ENCODE results near the gene RAP2C. TPM values are rescaled to one million over a fixed set of nuclear protein-coding genes. Genes with fewer than 3 reads are reported as not detected.
"Not testable (repeated sequence)": the region's sequence is repeated elsewhere in the genome, so short reads cannot be mapped to it uniquely, and the experiment has no call there.

Gene RAP2C
- total RNA-seq, 2 experiments from 2014 or later, result 27.0 to 28.1 TPM

- no peaks in the 10 kb centered on the region for H3K27me3 Mint-ChIP-seq
- no peak for DNase-seq
- no peak overlapping the region for H3K4me3 Mint-ChIP-seq
- no peaks in the 10 kb centered on the region for H3K4me1 Mint-ChIP-seq
- H3K36me3 Mint-ChIP-seq (ENCODE audit: low read depth), result no peaks in the 10 kb centered on the region
- no peak overlapping the region for H3K27ac Mint-ChIP-seq
- ChIA-PET CTCF (interaction anchor here (0.6 to 0.7 kb wide), 2 partner anchors 9 to 51 kb away, joined by 3 to 4 read pairs; no protein-coding TSS in a partner anchor), POLR2A (no interaction called here)
- no peaks in the 10 kb centered on the region for H3K9me3 Mint-ChIP-seq
Measured at GRCh38 chrX:132188175-132188574, 31.1 kb downstream of the RAP2C start.

- no peaks in the 10 kb centered on the region for H3K9me3 Mint-ChIP-seq
- no peak overlapping the region for H3K4me3 Mint-ChIP-seq
- H3K27me3 Mint-ChIP-seq, result no peaks in the 10 kb centered on the region
- POLR2A ChIA-PET, result no interaction called here
- H3K36me3 Mint-ChIP-seq (ENCODE audit: low read depth), result no peaks in the 10 kb centered on the region
- CTCF ChIA-PET, result no interaction called here
- DNase-seq, result no peak
- no peak overlapping the region for H3K27ac Mint-ChIP-seq
- no peaks in the 10 kb centered on the region for H3K4me1 Mint-ChIP-seq
Measured at GRCh38 chrX:132187451-132187850, 31.8 kb downstream of the RAP2C start.

- Mint-ChIP-seq H3K27me3 (no peaks in the 10 kb centered on the region), H3K9me3 (no peaks in the 10 kb centered on the region), H3K36me3 (ENCODE audit: low read depth) (no peaks in the 10 kb centered on the region), H3K4me1 (no peaks in the 10 kb centered on the region), H3K4me3 (no peak overlapping the region), H3K27ac (no peak overlapping the region)
- ChIA-PET POLR2A (no interaction called here), CTCF (no interaction called here)
- DNase-seq, result no peak
Measured at GRCh38 chrX:132184871-132185270, 34.4 kb downstream of the RAP2C start.

GRCh38 chrX:132181364-132181763 lies 37.9 kb downstream of the RAP2C start:
- ChIA-PET POLR2A (no interaction called here), CTCF (no interaction called here)
- H3K36me3 Mint-ChIP-seq (ENCODE audit: low read depth), result no peaks in the 10 kb centered on the region
- no peaks in the 10 kb centered on the region for H3K4me1 Mint-ChIP-seq
- H3K27ac Mint-ChIP-seq, result no peak overlapping the region
- no peak for DNase-seq
- no peaks in the 10 kb centered on the region for H3K9me3 Mint-ChIP-seq
- no peak overlapping the region for H3K4me3 Mint-ChIP-seq
- H3K27me3 Mint-ChIP-seq, result no peaks in the 10 kb centered on the region

- Mint-ChIP-seq H3K4me1 (no peaks in the 10 kb centered on the region), H3K9me3 (no peaks in the 10 kb centered on the region), H3K27ac (no peak overlapping the region), H3K36me3 (ENCODE audit: low read depth) (no peaks in the 10 kb centered on the region), H3K27me3 (no peaks in the 10 kb centered on the region), H3K4me3 (no peak overlapping the region)
- no peak for DNase-seq
- POLR2A ChIA-PET, result no interaction called here
- CTCF ChIA-PET, result no interaction called here
Measured at GRCh38 chrX:132180929-132181328, 38.3 kb downstream of the RAP2C start.

GRCh38 chrX:132173647-132174046 lies 45.6 kb downstream of the RAP2C start:
- Mint-ChIP-seq H3K27ac (no peak overlapping the region), H3K4me3 (no peak overlapping the region), H3K27me3 (no peaks in the 10 kb centered on the region), H3K9me3 (no peaks in the 10 kb centered on the region), H3K4me1 (no peaks in the 10 kb centered on the region), H3K36me3 (ENCODE audit: low read depth) (no peaks in the 10 kb centered on the region)
- DNase-seq, result no peak
- ChIA-PET CTCF (no interaction called here), POLR2A (no interaction called here)

GRCh38 chrX:132171881-132172280 lies 47.4 kb downstream of the RAP2C start:
- no peaks in the 10 kb centered on the region for H3K36me3 Mint-ChIP-seq (ENCODE audit: low read depth)
- H3K27me3 Mint-ChIP-seq, result no peaks in the 10 kb centered on the region
- H3K4me3 Mint-ChIP-seq, result no peak overlapping the region
- H3K27ac Mint-ChIP-seq, result no peak overlapping the region
- no peaks in the 10 kb centered on the region for H3K9me3 Mint-ChIP-seq
- no peaks in the 10 kb centered on the region for H3K4me1 Mint-ChIP-seq
- CTCF ChIA-PET, result interaction anchor here (0.5 kb wide), 1 partner anchor 95 kb away, joined by 4 read pairs; no protein-coding TSS in a partner anchor
- DNase-seq, result no peak
- POLR2A ChIA-PET, result no interaction called here

GRCh38 chrX:132171478-132171877 lies 47.8 kb downstream of the RAP2C start:
- ChIA-PET CTCF (interaction anchor here (0.5 kb wide), 1 partner anchor 96 kb away, joined by 4 read pairs; no protein-coding TSS in a partner anchor), POLR2A (no interaction called here)
- H3K4me1 Mint-ChIP-seq, result no peaks in the 10 kb centered on the region
- no peaks in the 10 kb centered on the region for H3K9me3 Mint-ChIP-seq
- H3K27me3 Mint-ChIP-seq, result no peaks in the 10 kb centered on the region
- no peaks in the 10 kb centered on the region for H3K36me3 Mint-ChIP-seq (ENCODE audit: low read depth)
- H3K27ac Mint-ChIP-seq, result no peak overlapping the region
- H3K4me3 Mint-ChIP-seq, result no peak overlapping the region
- no peak for DNase-seq

GRCh38 chrX:132169554-132169953 lies 49.7 kb downstream of the RAP2C start:
- H3K27ac Mint-ChIP-seq, result no peak overlapping the region
- H3K4me1 Mint-ChIP-seq, result no peaks in the 10 kb centered on the region
- no peaks in the 10 kb centered on the region for H3K27me3 Mint-ChIP-seq
- POLR2A ChIA-PET, result no interaction called here
- H3K36me3 Mint-ChIP-seq (ENCODE audit: low read depth), result no peaks in the 10 kb centered on the region
- no peak overlapping the region for H3K4me3 Mint-ChIP-seq
- no peaks in the 10 kb centered on the region for H3K9me3 Mint-ChIP-seq
- CTCF ChIA-PET, result interaction anchor here (0.6 kb wide), 1 partner anchor 396 kb away, joined by 3 read pairs; no protein-coding TSS in a partner anchor
- no peak for DNase-seq

GRCh38 chrX:132165651-132166050 lies 53.6 kb downstream of the RAP2C start:
- no peaks in the 10 kb centered on the region for H3K36me3 Mint-ChIP-seq (ENCODE audit: low read depth)
- no peaks in the 10 kb centered on the region for H3K4me1 Mint-ChIP-seq
- ChIA-PET POLR2A (no interaction called here), CTCF (no interaction called here)
- H3K27me3 Mint-ChIP-seq, result no peaks in the 10 kb centered on the region
- DNase-seq, result no peak
- no peak overlapping the region for H3K4me3 Mint-ChIP-seq
- no peaks in the 10 kb centered on the region for H3K9me3 Mint-ChIP-seq
- no peak overlapping the region for H3K27ac Mint-ChIP-seq

GRCh38 chrX:132165005-132165404 lies 54.2 kb downstream of the RAP2C start:
- no peaks in the 10 kb centered on the region for H3K9me3 Mint-ChIP-seq
- no peak overlapping the region for H3K4me3 Mint-ChIP-seq
- DNase-seq, result no peak
- no peaks in the 10 kb centered on the region for H3K36me3 Mint-ChIP-seq (ENCODE audit: low read depth)
- H3K27ac Mint-ChIP-seq, result no peak overlapping the region
- no peaks in the 10 kb centered on the region for H3K4me1 Mint-ChIP-seq
- ChIA-PET POLR2A (no interaction called here), CTCF (no interaction called here)
- no peaks in the 10 kb centered on the region for H3K27me3 Mint-ChIP-seq

GRCh38 chrX:132163094-132163493 lies 56.2 kb downstream of the RAP2C start:
- POLR2A ChIA-PET; H3K4me3 Mint-ChIP-seq; DNase-seq; H3K9me3 Mint-ChIP-seq; H3K4me1 Mint-ChIP-seq; H3K36me3 Mint-ChIP-seq (ENCODE audit: low read depth); H3K27me3 Mint-ChIP-seq; H3K27ac Mint-ChIP-seq: not testable (repeated sequence)
- CTCF ChIA-PET, result interaction anchor here (0.6 kb wide), 1 partner anchor 970 kb away, joined by 3 read pairs; no protein-coding TSS in a partner anchor

GRCh38 chrX:132153166-132153565 lies 66.1 kb downstream of the RAP2C start:
- H3K9me3 Mint-ChIP-seq, result no peaks in the 10 kb centered on the region
- peaks cover 2% of the 10 kb centered on the region for H3K27me3 Mint-ChIP-seq
- CTCF ChIA-PET, result no interaction called here
- H3K27ac Mint-ChIP-seq, result no peak overlapping the region
- POLR2A ChIA-PET, result no interaction called here
- no peaks in the 10 kb centered on the region for H3K36me3 Mint-ChIP-seq (ENCODE audit: low read depth)
- H3K4me3 Mint-ChIP-seq, result no peak overlapping the region
- DNase-seq, result no peak
- no peaks in the 10 kb centered on the region for H3K4me1 Mint-ChIP-seq
